Measurements from ENCODE around the gene REPS2. TPM values are rescaled to one million over a fixed set of nuclear protein-coding genes. Genes with fewer than 3 reads are reported as not detected.

Gene REPS2
- total RNA-seq, 8 experiments from 2014 or later, result 1.1 to 14.7 (median 2.8) TPM

DNA sequence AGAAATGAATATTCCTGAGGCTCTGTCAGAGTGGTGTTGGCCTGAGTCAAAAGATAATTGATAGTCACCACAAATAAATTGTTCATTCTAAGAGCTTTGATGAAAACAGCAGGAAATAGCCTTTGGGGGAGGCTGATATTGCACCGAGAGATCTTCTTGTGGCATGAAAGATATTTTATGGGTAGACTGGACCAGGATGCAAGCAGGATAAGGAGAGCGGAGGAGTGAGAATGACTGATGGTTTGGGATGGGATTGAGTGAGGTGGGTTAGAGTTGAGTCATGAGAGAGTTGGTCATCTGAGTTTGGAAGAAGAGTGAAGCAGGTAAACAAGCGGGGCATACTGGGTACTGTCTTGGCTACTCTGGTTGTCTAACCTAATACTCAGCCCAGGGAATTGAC, 88.7 kb downstream of the REPS2 start:
- 39 to 95% (median 71%) methylated on average over 2 to 3 of the region's 3 CpGs; no CpG with 5 or more reads in 6 of the 10 experiments for WGBS, 10 experiments
- ATAC-seq (replicated peaks in 6 of 8), result no peak

DNA sequence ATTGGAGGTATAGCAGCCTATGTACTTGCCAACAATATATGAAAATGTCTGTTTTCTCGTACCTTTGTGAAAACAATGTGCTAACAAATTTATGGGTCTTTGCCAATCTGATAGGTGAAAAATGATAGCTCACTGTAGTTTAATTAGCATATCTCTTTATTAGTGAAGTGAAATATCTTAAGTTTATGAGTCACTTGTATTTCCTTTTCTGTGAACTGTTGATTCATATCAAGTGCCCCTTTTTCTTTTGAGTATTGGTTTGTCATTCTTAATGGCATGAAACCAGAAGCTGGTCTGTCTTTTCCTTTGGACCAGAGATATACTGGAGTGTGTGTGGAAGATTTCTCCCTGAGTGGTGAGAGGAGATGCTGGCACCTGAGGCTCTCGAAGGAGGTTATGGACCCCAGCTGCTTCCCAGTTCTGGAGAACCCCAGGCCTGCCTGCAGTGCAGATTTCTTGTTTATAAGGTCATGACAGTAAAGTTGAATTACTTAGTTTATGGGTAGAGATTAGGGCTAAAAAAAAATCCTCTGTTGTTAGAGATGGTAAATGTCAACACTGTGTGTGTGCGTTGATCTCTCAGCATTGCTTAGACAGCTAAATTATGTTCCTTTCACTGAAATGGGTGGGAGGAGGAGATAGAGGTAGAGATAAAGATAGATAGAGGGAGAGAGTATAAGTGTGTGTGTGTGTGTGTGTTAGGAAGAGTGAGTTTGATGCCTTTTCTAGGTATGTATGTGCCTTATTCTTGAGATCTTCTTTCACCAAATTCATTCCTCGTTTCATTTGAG, 89.9 kb downstream of the REPS2 start:
- WGBS, 10 experiments, result 0 to 100% (median 88%) methylated on average over 1 to 3 of the region's 4 CpGs; no CpG with 5 or more reads in 1 of the 10 experiments
- in situ Hi-C loops (cut with MboI; ENCODE audit: low pct_unique_long_range_greater_than_20kb in 2 of 9, low sequenced_read_pairs in 9 of 9, unreplicated experiment in 9 of 9), result loop anchor here in 1 of 9 experiments (25.0 kb wide), 1 partner anchor 149 kb away; no protein-coding TSS in a partner anchor

More for the DNA sequence above, 88.7 kb downstream of the REPS2 start:
- in situ Hi-C loops (cut with MboI; ENCODE audit: low pct_unique_long_range_greater_than_20kb in 2 of 9, low sequenced_read_pairs in 9 of 9, unreplicated experiment in 9 of 9), result loop anchor here in 1 of 9 experiments (25.0 kb wide), 1 partner anchor 148 kb away; no protein-coding TSS in a partner anchor
- Histone ChIP-seq H3K4me3 (no peak overlapping the region), H3K27ac (no peak overlapping the region), H3K4me1 (replicated peaks in 1 of 2) (no peaks in the 10 kb centered on the region)

DNA sequence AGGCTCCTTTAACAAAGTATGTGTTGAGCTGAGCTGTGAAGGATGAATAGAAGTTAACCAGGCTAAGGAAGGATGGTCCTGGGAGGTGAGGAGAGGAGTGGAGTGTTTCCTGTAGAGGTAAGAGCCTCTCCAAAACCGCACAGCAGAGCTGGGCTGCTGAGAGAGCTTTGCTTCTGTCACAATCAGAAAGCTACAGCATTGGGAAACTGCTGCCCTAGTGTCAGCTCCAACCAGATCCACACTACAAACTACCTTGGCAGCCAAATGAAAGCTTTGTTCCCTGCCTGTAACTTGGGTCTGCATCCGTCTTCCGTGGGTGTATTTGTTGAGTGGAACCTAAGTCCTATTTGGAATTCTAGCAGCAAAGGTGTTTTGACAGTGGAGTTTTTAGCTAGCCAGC, 91.8 kb downstream of the REPS2 start:
- ATAC-seq (replicated peaks in 6 of 8), result no peak
- no peaks in the 10 kb centered on the region for H3K4me1 ChIP-seq (replicated peaks in 1 of 2)
- in situ Hi-C loops (cut with MboI; ENCODE audit: low pct_unique_long_range_greater_than_20kb in 2 of 9, low sequenced_read_pairs in 9 of 9, unreplicated experiment in 9 of 9), result loop anchor here in 1 of 9 experiments (25.0 kb wide), 1 partner anchor 151 kb away; no protein-coding TSS in a partner anchor
- H3K27ac ChIP-seq, result no peak overlapping the region
- no peak overlapping the region for H3K4me3 ChIP-seq
- 60 to 80% (median 80%) methylated on average over 1 of the region's 3 CpGs; no CpG with 5 or more reads in 7 of the 10 experiments for WGBS, 10 experiments

More for the DNA sequence above, 89.9 kb downstream of the REPS2 start:
- Histone ChIP-seq H3K4me3 (no peak overlapping the region), H3K27ac (no peak overlapping the region), H3K4me1 (replicated peaks in 1 of 2) (no peaks in the 10 kb centered on the region)
- ATAC-seq (replicated peaks in 6 of 8), result no peak

DNA sequence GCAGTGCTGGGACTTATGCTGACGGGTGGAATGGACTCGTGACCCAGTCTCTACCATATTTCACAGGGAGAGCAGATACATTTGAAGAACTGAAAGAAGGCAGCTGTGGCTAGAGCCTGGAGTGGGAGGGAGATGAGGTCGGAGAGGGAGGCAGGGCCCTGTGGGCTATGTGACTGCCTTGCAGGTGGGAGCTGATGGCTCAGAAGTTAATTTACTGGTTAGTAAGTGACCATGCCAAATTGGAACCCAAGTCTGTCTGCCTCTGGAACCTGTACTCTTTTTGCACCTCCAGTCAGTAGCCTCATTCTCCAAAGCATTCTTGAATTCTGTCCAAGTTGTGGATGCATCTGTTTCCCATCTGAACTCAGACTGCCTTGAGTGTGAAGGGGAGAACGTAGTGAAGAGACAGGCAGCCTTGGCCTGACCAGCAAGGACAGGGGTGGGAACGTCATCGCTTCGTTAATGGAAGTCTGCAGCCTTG, 92.3 kb downstream of the REPS2 start:
- ATAC-seq (replicated peaks in 6 of 8), result peak in 3 of 8 experiments; percentile 16 to 85 (median 68)
- in situ Hi-C loops (cut with MboI; ENCODE audit: low pct_unique_long_range_greater_than_20kb in 2 of 9, low sequenced_read_pairs in 9 of 9, unreplicated experiment in 9 of 9), result loop anchor here in 1 of 9 experiments (25.0 kb wide), 1 partner anchor 151 kb away; no protein-coding TSS in a partner anchor
- Histone ChIP-seq H3K27ac (no peak overlapping the region), H3K4me3 (no peak overlapping the region), H3K4me1 (replicated peaks in 1 of 2) (no peaks in the 10 kb centered on the region)
- WGBS, 10 experiments, result 0 to 100% (median 60%) methylated on average over 1 to 6 of the region's 7 CpGs; no CpG with 5 or more reads in 5 of the 10 experiments

DNA sequence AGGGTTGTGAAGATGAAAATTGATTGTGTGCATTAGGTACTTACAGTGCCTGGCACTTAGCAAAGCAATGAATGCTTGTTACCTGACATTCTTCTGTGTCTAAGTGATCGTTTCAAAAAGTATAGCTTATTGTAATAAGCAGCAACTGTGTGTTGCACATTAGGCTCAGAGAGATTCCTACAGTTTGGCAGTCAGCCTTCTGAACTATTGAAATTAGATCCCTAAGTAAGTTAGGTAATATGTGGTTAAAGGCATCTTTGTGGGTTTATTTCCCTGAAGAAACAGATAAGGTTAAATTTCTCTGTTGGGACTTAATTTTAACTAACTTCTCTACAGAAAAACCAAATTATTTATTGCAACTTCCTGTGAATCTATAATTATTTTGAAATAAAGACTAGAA, 93.4 kb downstream of the REPS2 start:
- in situ Hi-C loops (cut with MboI; ENCODE audit: low pct_unique_long_range_greater_than_20kb in 2 of 9, low sequenced_read_pairs in 9 of 9, unreplicated experiment in 9 of 9), result loop anchor here in 1 of 9 experiments (25.0 kb wide), 1 partner anchor 153 kb away; no protein-coding TSS in a partner anchor
- no peaks in the 10 kb centered on the region for H3K4me1 ChIP-seq (replicated peaks in 1 of 2)
- H3K27ac ChIP-seq, result no peak overlapping the region
- no peak for ATAC-seq (replicated peaks in 6 of 8)
- H3K4me3 ChIP-seq, result no peak overlapping the region
- WGBS, 10 experiments, result 13 to 71% (median 30%) methylated on average over 1 of the region's 1 CpG; no CpG with 5 or more reads in 7 of the 10 experiments

DNA sequence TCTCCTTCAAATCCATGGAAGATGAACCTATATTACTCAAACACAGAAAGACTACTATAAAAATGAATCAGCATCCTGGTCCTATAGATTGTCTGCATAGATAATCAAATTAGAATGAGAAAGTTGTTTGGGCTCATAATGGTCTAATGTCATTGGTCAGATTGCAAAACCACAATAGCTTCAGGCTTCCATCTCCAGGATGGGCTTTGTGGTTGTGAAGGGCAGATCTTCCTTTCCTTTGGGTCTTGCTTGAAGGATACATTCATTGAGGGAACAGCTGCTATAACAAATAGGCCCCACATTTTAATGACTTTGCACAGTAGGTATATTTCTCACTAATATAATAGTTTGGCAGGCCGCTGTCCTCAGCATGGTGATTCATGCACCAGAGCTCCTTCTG, 94.3 kb downstream of the REPS2 start:
- WGBS, 10 experiments, result 80 to 88% methylated on average over 1 of the region's 1 CpG; no CpG with 5 or more reads in 8 of the 10 experiments
- Histone ChIP-seq H3K27ac (no peak overlapping the region), H3K4me3 (no peak overlapping the region), H3K4me1 (replicated peaks in 1 of 2) (no peaks in the 10 kb centered on the region)
- no peak for ATAC-seq (replicated peaks in 6 of 8)
- in situ Hi-C loops (cut with MboI; ENCODE audit: low pct_unique_long_range_greater_than_20kb in 2 of 9, low sequenced_read_pairs in 9 of 9, unreplicated experiment in 9 of 9), result loop anchor here in 1 of 9 experiments (25.0 kb wide), 1 partner anchor 153 kb away; no protein-coding TSS in a partner anchor

DNA sequence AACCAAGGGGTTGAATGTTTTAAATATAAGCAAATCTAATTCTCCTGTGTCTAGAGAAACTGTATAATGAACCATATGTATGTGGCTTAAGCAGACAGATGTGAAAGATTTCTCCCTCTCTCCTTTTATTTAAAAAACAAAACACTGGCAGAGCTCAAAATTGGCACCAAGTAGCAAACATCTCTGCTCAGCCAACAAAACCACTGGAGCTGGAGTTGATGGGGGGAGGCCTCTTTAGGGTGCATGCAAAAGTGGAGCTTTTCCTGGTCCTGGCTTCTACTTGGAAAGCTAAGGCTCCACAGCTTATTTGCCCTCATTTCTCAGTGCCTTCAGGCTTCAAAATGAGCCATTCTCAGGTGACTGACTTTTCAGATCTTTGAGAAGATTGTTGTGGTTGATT, 95.6 kb downstream of the REPS2 start:
- in situ Hi-C loops (cut with MboI; ENCODE audit: low pct_unique_long_range_greater_than_20kb in 2 of 9, low sequenced_read_pairs in 9 of 9, unreplicated experiment in 9 of 9), result loop anchor here in 1 of 9 experiments (25.0 kb wide), 1 partner anchor 155 kb away; no protein-coding TSS in a partner anchor
- H3K27ac ChIP-seq, result no peak overlapping the region
- ATAC-seq (replicated peaks in 6 of 8), result no peak
- H3K4me1 ChIP-seq (replicated peaks in 1 of 2), result no peaks in the 10 kb centered on the region
- H3K4me3 ChIP-seq, result no peak overlapping the region

DNA sequence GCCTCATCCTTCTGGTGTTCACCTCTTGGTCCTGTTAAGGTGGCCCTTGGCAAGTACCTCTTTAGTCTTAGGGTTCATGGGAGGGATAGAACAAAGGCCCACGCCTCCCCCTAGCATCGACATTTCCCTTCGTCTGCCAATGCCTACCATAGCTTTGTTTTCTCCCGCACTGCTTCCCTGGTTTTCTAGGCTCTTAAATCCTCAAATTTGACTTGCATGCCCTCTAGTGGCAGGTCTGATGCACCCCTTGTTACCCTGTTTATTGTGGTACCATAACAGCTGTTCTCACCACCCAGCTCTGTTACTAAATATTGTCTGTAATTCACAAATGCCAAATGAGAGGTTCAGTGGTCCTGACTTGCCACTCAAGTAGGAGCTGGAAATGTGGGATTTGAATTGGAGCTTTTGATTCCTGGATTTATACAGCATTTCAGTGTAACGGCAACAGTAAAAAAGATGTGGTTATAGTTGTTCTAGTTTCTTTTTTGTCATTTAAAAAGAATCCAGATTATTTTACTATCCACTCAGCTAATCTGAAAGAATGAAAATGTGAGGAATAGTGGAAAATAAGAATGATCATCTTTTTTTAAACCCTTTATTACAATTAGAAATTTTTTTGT, 100.1 kb downstream of the REPS2 start:
- H3K27ac ChIP-seq, result no peak overlapping the region
- in situ Hi-C loops (cut with MboI; ENCODE audit: low pct_unique_long_range_greater_than_20kb in 2 of 9, low sequenced_read_pairs in 9 of 9, unreplicated experiment in 9 of 9), result loop anchor here in 1 of 9 experiments (25.0 kb wide), 1 partner anchor 159 kb away; no protein-coding TSS in a partner anchor

DNA sequence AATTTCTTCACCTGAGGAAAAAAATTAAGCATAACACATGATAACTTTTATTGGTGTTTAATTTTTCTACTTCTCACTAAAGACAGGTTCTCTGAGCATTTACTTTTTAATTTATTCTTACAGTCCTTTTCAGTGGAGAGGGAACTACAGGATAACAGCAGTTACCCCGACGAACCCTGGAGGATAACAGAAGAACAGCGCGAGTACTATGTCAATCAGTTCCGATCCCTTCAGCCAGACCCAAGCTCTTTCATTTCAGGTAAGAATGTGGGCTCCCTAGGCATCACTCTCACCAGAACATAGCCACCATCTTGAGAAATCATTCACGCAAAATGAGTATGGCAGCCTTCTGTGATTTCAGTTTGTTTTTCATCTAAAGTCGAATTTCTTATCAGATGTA, 100.8 kb downstream of the REPS2 start:
- in situ Hi-C loops (cut with MboI; ENCODE audit: low pct_unique_long_range_greater_than_20kb in 2 of 9, low sequenced_read_pairs in 9 of 9, unreplicated experiment in 9 of 9), result loop anchor here in 1 of 9 experiments (25.0 kb wide), 1 partner anchor 160 kb away; no protein-coding TSS in a partner anchor
- no peak overlapping the region for H3K27ac ChIP-seq
- no peak for ATAC-seq (replicated peaks in 6 of 8)
- H3K4me3 ChIP-seq, result no peak overlapping the region
- WGBS, 10 experiments, result 0 to 83% (median 48%) methylated on average over 1 to 7 of the region's 7 CpGs; no CpG with 5 or more reads in 4 of the 10 experiments
- H3K4me1 ChIP-seq (replicated peaks in 1 of 2), result no peaks in the 10 kb centered on the region

More for the DNA sequence above, 100.1 kb downstream of the REPS2 start:
- Histone ChIP-seq H3K4me3 (no peak overlapping the region), H3K4me1 (replicated peaks in 1 of 2) (no peaks in the 10 kb centered on the region)
- 7 to 50% (median 25%) methylated on average over 2 to 5 of the region's 5 CpGs; no CpG with 5 or more reads in 7 of the 10 experiments for WGBS, 10 experiments
- ATAC-seq (replicated peaks in 6 of 8), result peak in 5 of 8 experiments; percentile 46 to 96 (median 82)

DNA sequence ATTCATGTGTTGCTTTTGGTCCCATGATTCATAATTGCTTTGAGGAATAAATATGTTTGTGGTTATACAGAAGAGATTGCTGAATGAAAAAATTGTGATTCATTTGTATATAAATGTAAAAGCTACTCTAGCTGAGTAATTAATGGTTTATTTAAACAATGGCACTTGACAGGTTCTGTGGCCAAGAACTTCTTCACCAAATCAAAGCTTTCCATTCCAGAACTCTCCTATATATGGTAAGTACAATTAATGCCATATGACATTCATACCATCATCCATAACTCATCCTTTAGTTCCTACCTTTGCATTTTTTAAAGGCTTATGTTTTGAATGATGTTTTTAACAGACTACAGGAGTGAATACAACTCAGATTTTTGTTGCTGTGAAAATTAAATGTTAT, 105.8 kb downstream of the REPS2 start:
- H3K4me1 ChIP-seq (replicated peaks in 1 of 2), result peaks cover 1 to 2% of the 10 kb centered on the region in 2 donors
- no peak overlapping the region for H3K27ac ChIP-seq
- in situ Hi-C loops (cut with MboI; ENCODE audit: low pct_unique_long_range_greater_than_20kb in 2 of 9, low sequenced_read_pairs in 9 of 9, unreplicated experiment in 9 of 9), result no loop called here
- no peak overlapping the region for H3K4me3 ChIP-seq
- ATAC-seq (replicated peaks in 6 of 8), result peak in 1 of 8 experiments; percentile 18

DNA sequence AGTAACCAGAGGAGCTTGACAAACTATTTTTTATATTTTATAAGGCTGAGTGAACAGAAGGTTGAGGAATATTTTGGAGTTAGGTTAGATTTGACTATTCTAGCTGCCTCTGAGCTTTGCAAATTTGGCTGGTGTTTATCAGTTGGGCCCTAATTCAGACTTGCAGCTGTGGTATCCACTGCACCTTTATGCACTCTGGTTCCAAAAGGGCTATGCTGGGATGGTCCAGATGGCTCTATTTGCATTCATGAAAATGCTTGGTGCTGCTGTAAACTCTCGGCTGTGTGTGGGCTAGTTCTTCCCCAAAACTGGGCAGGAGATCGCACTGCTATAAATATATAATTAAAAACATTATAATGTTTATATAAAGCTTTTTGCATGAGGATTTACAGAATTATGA, 106.3 kb downstream of the REPS2 start:
- in situ Hi-C loops (cut with MboI; ENCODE audit: low pct_unique_long_range_greater_than_20kb in 2 of 9, low sequenced_read_pairs in 9 of 9, unreplicated experiment in 9 of 9), result no loop called here
- ATAC-seq (replicated peaks in 6 of 8), result peak in 3 of 8 experiments; percentile 25 to 76 (median 41)
- H3K4me1 ChIP-seq (replicated peaks in 1 of 2), result peaks cover 5 to 6% of the 10 kb centered on the region in 2 donors
- H3K4me3 ChIP-seq, result no peak overlapping the region
- 0 to 65% (median 40%) methylated on average over 1 to 2 of the region's 2 CpGs; no CpG with 5 or more reads in 7 of the 10 experiments for WGBS, 10 experiments
- no peak overlapping the region for H3K27ac ChIP-seq

DNA sequence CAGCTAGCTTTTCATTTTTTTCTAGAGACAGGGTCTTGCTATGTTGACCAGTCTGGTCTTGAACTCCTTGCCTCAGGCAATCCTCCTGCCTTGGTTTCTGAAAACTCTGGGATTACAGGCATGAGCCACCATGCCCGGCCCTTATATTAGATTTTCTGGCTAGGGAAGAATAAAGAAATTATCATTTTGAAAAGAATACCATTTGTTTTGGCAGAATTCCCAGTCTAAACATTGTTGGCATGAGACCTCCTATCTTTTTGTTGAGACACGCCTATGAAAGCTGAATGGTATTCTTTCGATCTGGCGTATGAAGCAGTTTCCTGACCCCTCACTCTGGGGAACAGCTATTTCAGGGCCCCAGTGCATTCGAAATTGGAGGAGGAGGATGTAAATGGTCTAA, 107.0 kb downstream of the REPS2 start:
- peaks cover 5 to 6% of the 10 kb centered on the region in 2 donors for H3K4me1 ChIP-seq (replicated peaks in 1 of 2)
- no peak overlapping the region for H3K4me3 ChIP-seq
- ATAC-seq (replicated peaks in 6 of 8), result peak in 1 of 8 experiments; percentile 43
- no peak overlapping the region for H3K27ac ChIP-seq
- in situ Hi-C loops (cut with MboI; ENCODE audit: low pct_unique_long_range_greater_than_20kb in 2 of 9, low sequenced_read_pairs in 9 of 9, unreplicated experiment in 9 of 9), result no loop called here
- WGBS, 10 experiments, result 0 to 100% (median 79%) methylated on average over 1 to 5 of the region's 5 CpGs; no CpG with 5 or more reads in 4 of the 10 experiments

Measured in motor neuron (in vitro differentiated cells).